Endothelial cell of umbilical vein (primary cell): Measurements from ENCODE around the gene ELAVL1. TPM values are rescaled to one million over a fixed set of nuclear protein-coding genes. Genes with fewer than 3 reads are reported as not detected.

Experiments
- BruUV-seq: library from RNA; stranded (reverse); fragments of 400-500 nt; replicated peaks from 2 replicates; lab custom pipeline; 2021; lab: Mats Ljungman, UMichigan
- CTCF ChIA-PET: fragments of 300-600, 350-600 bp; sonication (Branson Sonifier 250); formaldehyde crosslinking; loops from one replicate; lab custom pipeline; 2021; ENCODE audit warnings: antibody characterized with exemption, inconsistent platforms; lab: Charles Lee
- POLR2A ChIA-PET: fragments of 300-600, 350-600 bp; sonication (Branson Sonifier 250); formaldehyde crosslinking; loops from one replicate; lab custom pipeline; 2021; ENCODE audit warnings: antibody characterized with exemption, inconsistent platforms; lab: Charles Lee
- DNase-seq: peaks from one replicate; pipeline ENCODE4 v3.0.0-alpha.2; 2011; ENCODE audit warnings: low read depth, low spot score
- FAIRE-seq: peaks from 2 replicates; lab custom pipeline; 2011; peaks lifted over from hg19 to GRCh38; lab: Jason Lieb, UNC
- H2AFZ ChIP-seq: 2 replicates; pipeline ENCODE4 v1.6.0; 2012; ENCODE audit warnings: low read depth, low read length, control low read depth, inconsistent platforms
- H3K27ac ChIP-seq: 2 replicates; pipeline ENCODE4 v1.5.1; 2011; ENCODE audit warnings: low read depth, mild to moderate bottlenecking, control low read depth, low read length, moderate library complexity; ENCODE audit not compliant: insufficient read depth
- H3K27me3 ChIP-seq, 2 experiments: 2 replicates each; pipeline versions ENCODE4 v1.6.0 to v1.6.1; 2011; ENCODE audit warnings: low read length in 2 of 2, mixed read lengths in 1 of 2; ENCODE audit not compliant: control insufficient read depth in 2 of 2, insufficient read depth in 2 of 2
- H3K36me3 ChIP-seq, 2 experiments: 2 replicates in 1 of 2; 3 replicates in 1 of 2; pipeline ENCODE4 v1.5.1; 2011; ENCODE audit warnings: low read length in 2 of 2, mild to moderate bottlenecking in 1 of 2, moderate library complexity in 1 of 2; ENCODE audit not compliant: control insufficient read depth in 2 of 2, insufficient read depth in 2 of 2; ENCODE audit errors: extremely low read depth in 1 of 2
- H3K4me1 ChIP-seq: 3 replicates; pipeline ENCODE4 v1.5.1; 2011; ENCODE audit warnings: mild to moderate bottlenecking, low read length; ENCODE audit not compliant: control insufficient read depth, insufficient read depth; ENCODE audit errors: extremely low read depth
- H3K4me2 ChIP-seq: 2 replicates; pipeline ENCODE4 v1.6.1; 2011; ENCODE audit warnings: low read length, control low read depth, mixed read lengths; ENCODE audit not compliant: insufficient read depth
- H3K4me3 ChIP-seq, 3 experiments: fragments of 200-600 bp in 1 of 3; sonication (generic), shearing (Covaris generic) in 1 of 3; replicated peaks in 1 of 3; 2 replicates each; pipeline ENCODE4 v1.5.1; 2011 to 2016; ENCODE audit warnings: control low read depth in 3 of 3, low read length in 3 of 3, mild to moderate bottlenecking in 2 of 3, inconsistent platforms in 1 of 3, low read depth in 1 of 3, moderate library complexity in 1 of 3; ENCODE audit not compliant: insufficient read depth in 1 of 3
- H3K79me2 ChIP-seq: 2 replicates; pipeline ENCODE4 v1.6.0; 2012; ENCODE audit warnings: low read length, inconsistent platforms; ENCODE audit not compliant: control insufficient read depth, insufficient read depth
- H3K9ac ChIP-seq: replicated peaks from 2 replicates; pipeline ENCODE3; 2011; ENCODE audit warnings: low read length, control low read depth; ENCODE audit not compliant: insufficient read depth; ENCODE audit errors: extremely low read depth
- H3K9me1 ChIP-seq: replicated peaks from 3 replicates; pipeline ENCODE4 v1.6.0; 2011; ENCODE audit warnings: mild to moderate bottlenecking, low read length; ENCODE audit not compliant: control insufficient read depth, insufficient read depth; ENCODE audit errors: extremely low read depth
- H3K9me3 ChIP-seq: replicated peaks from 2 replicates; pipeline ENCODE4 v1.5.1; 2012; ENCODE audit warnings: low read length, inconsistent platforms; ENCODE audit not compliant: control insufficient read depth, insufficient read depth
- H4K20me1 ChIP-seq: replicated peaks from 2 replicates; pipeline ENCODE3; 2011; ENCODE audit warnings: mild to moderate bottlenecking, low read length; ENCODE audit not compliant: control insufficient read depth, insufficient read depth; ENCODE audit errors: extremely low read depth
- CTCF ChIP-seq, 2 donors: IDR thresholded peaks; 1 replicate in 1 of 2; 2 replicates in 1 of 2; pipeline ENCODE4 v1.5.1; 2011; ENCODE audit warnings: low read length in 2 of 2, mild to moderate bottlenecking in 2 of 2, moderate library complexity in 2 of 2, control low read depth in 1 of 2, inconsistent platforms in 1 of 2, low read depth in 1 of 2; ENCODE audit not compliant: insufficient read depth in 1 of 2; ENCODE audit errors: extremely low read depth in 1 of 2
- EZH2 ChIP-seq: IDR thresholded peaks from 2 replicates; pipeline ENCODE4 v1.6.1; 2012; ENCODE audit warnings: borderline replicate concordance, low read depth, mild to moderate bottlenecking, moderate library complexity, low read length, inconsistent platforms; ENCODE audit not compliant: severe bottlenecking
- FOS ChIP-seq: IDR thresholded peaks from 2 replicates; pipeline ENCODE4 v1.6.1; 2011; ENCODE audit warnings: mild to moderate bottlenecking, low read length, moderate library complexity, borderline replicate concordance; ENCODE audit not compliant: insufficient read depth
- GATA2 ChIP-seq: IDR thresholded peaks from 2 replicates; pipeline ENCODE4 v1.7.0; 2011; ENCODE audit warnings: low read depth, mild to moderate bottlenecking, moderate library complexity, mixed read lengths, low read length; ENCODE audit not compliant: insufficient read length, insufficient read depth
- JUN ChIP-seq: IDR thresholded peaks from 2 replicates; pipeline ENCODE4 v1.6.1; 2011; ENCODE audit warnings: borderline replicate concordance, low read depth; ENCODE audit not compliant: insufficient read length, insufficient read depth
- MAX ChIP-seq: IDR thresholded peaks from 2 replicates; pipeline ENCODE4 v1.6.1; 2011; ENCODE audit not compliant: insufficient read depth, insufficient read length
- MYC ChIP-seq: IDR thresholded peaks from one replicate; pipeline ENCODE4 v1.6.1; 2011; ENCODE audit warnings: mild to moderate bottlenecking, low read depth, low read length
- POLR2A ChIP-seq: IDR thresholded peaks from 2 replicates; pipeline ENCODE4 v1.6.1; 2012; ENCODE audit warnings: low read depth, mild to moderate bottlenecking, control low read depth, low read length
- POLR2AphosphoS5 ChIP-seq: IDR thresholded peaks from 2 replicates; pipeline ENCODE4 v1.6.1; 2012; ENCODE audit warnings: low read depth, mild to moderate bottlenecking, control low read depth, low read length, moderate library complexity; ENCODE audit not compliant: insufficient read depth
- dilution Hi-C: fragments of 300-500 bp; cut with MboI; formaldehyde crosslinking; loops from one replicate; pipeline ENCODE4 v1.15.0; 2019; ENCODE audit warnings: low sequenced_read_pairs; ENCODE audit not compliant: extremely low pct_ligation_motif_present
- intact Hi-C: fragments of 100-400 bp; cut with micrococcal nuclease; formaldehyde crosslinking; loops from one replicate; pipeline ENCODE4 v1.10.0; 2022
- polyA plus RNA-seq, 4 experiments: library from polyadenylated mRNA; depleted of rRNA in 3 of 4; stranded (reverse) in 3 of 4; unstranded in 1 of 4; fragments of >200 nt; gene quantifications; 2 replicates each; pipeline versions ENCODE4 v1.2.1 to v1.2.3, GENCODE V29; 2011 to 2012; ENCODE audit warnings: missing spikeins in 1 of 4
- total RNA-seq: library from RNA; stranded (reverse); gene quantifications from 2 replicates; pipeline ENCODE4 v1.2.3, GENCODE V29; 2021

ELAVL1 gene
- total and polyA plus RNA-seq, 2 donors (not counting 3 experiments of a cell fraction or from before 2014, with no cell fraction given), result 46.8 to 134 TPM

GRCh38 chr19:7995810-7996158 is 9.7 kb downstream of the ELAVL1 start:
- H3K79me2 ChIP-seq, result peaks cover 94% of the 10 kb centered on the region
- POLR2A ChIA-PET, result interaction anchor here (0.7 to 0.9 kb wide), 2 partner anchors 31 to 66 kb away, joined by 3 to 4 read pairs; no protein-coding TSS in a partner anchor
- CTCF ChIA-PET, result interaction anchor here (0.6 to 1.2 kb wide), 2 partner anchors 25 to 51 kb away, joined by 3 to 4 read pairs; no protein-coding TSS in a partner anchor
- no peak overlapping the region for H3K9ac ChIP-seq
- TF ChIP-seq POLR2A (no peak), EZH2 (no peak)
- intact Hi-C loops, result no loop called here
- H3K36me3 ChIP-seq, result peaks cover 7 to 11% of the 10 kb centered on the region in 2 experiments
- no peaks in the 10 kb centered on the region for H3K4me1 ChIP-seq
- BruUV-seq, result no TSS peak
- no peaks in the 10 kb centered on the region for H3K9me1 ChIP-seq
- no peak for FAIRE-seq
- H3K9me3 ChIP-seq, result no peaks in the 10 kb centered on the region
- dilution Hi-C loops, result no loop called here
- H3K27ac ChIP-seq, result no peak overlapping the region
- peaks cover 28% of the 10 kb centered on the region for H4K20me1 ChIP-seq
- no peak overlapping the region for H3K4me2 ChIP-seq
- no peaks in the 10 kb centered on the region for H3K27me3 ChIP-seq
- H3K4me3 ChIP-seq, result no peak overlapping the region
- DNase-seq, result no peak
- H2AFZ ChIP-seq, result no peak overlapping the region

GRCh38 chr19:7994928-7995809 is 10.3 kb downstream of the ELAVL1 start:
- H3K27ac ChIP-seq, result no peak overlapping the region
- dilution Hi-C loops, result no loop called here
- peaks cover 28% of the 10 kb centered on the region for H4K20me1 ChIP-seq
- H3K4me3 ChIP-seq, result no peak overlapping the region
- H2AFZ ChIP-seq, result no peak overlapping the region
- BruUV-seq, result no TSS peak
- intact Hi-C loops, result no loop called here
- no peak for TF ChIP-seq CTCF (IDR thresholded peaks at IDR 0.05; ENCODE audit: extremely low read depth in 1 of 2, insufficient read depth in 1 of 2, low read depth in 1 of 2, low read length in 2 of 2)
- TF ChIP-seq POLR2AphosphoS5, result no peak
- no peak for TF ChIP-seq MYC
- no peak for TF ChIP-seq EZH2
- no peak for TF ChIP-seq FOS
- TF ChIP-seq GATA2, result no peak
- TF ChIP-seq MAX, result no peak
- TF ChIP-seq POLR2A, result no peak
- no peak for TF ChIP-seq JUN
- H3K9ac ChIP-seq, result no peak overlapping the region
- no peaks in the 10 kb centered on the region for H3K27me3 ChIP-seq
- CTCF ChIA-PET, result interaction anchor here (0.6 to 0.9 kb wide), 2 partner anchors 8 to 51 kb away, joined by 3 read pairs; no protein-coding TSS in a partner anchor
- H3K9me1 ChIP-seq, result no peaks in the 10 kb centered on the region
- POLR2A ChIA-PET, result interaction anchor here (0.7 kb wide), 1 partner anchor 31 kb away, joined by 3 read pairs; no protein-coding TSS in a partner anchor
- no peaks in the 10 kb centered on the region for H3K9me3 ChIP-seq
- H3K4me2 ChIP-seq, result no peak overlapping the region
- FAIRE-seq (no peak), DNase-seq (no peak)
- H3K4me1 ChIP-seq, result no peaks in the 10 kb centered on the region
- H3K79me2 ChIP-seq, result peaks cover 88% of the 10 kb centered on the region
- H3K36me3 ChIP-seq, result peaks cover 11 to 13% of the 10 kb centered on the region in 2 experiments
